GM12874 (cell line): ENCODE results near the gene HELZ2.

Experiments used
- TF ChIP-seq, protein P1 (sequence below): IDR thresholded peaks from 2 replicates; pipeline ENCODE4 v1.5.1; 2011; ENCODE audit warnings: low read depth, mild to moderate bottlenecking, control low read depth, low read length, moderate library complexity; ENCODE audit not compliant: insufficient read depth

The HELZ2 gene

DNA sequence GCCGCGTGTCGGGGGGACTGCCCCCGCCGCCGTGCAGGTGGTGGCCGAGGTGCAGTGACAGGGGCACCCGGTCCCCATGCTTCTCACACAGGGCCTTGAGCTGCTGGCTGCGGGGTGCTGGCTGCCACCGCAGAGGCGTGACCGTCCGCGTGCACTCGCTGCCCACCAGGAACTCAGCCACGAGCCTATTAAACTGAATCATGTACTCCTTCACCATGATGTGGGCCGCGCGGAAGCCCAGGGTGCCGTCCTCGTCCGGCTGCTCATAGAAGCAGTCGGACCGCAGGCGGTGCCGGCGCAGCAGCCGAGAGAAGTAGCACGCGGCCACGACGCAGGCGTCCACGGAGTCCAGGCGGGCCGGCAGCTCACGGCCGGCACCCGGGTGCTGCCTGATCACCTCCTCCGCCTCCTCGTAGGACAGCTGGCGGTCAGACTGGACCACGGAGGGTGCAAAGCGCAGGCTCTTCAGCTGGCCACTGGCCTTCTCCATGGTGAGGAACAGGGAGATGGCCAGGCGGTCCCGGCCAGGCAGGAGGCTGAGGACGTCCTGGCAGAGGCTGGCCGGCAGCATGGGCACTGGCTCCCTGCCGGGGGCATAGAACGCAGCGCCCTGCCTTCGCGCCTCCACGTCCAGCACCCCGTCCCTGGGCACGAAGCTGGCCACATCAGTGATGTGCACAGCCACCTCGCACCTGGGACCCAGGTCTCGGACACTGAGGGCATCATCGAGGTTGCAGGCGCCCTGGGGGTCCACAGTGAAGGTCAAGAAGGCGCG is 9.8 kb downstream of the HELZ2 start:
- TF ChIP-seq, protein P1, sequence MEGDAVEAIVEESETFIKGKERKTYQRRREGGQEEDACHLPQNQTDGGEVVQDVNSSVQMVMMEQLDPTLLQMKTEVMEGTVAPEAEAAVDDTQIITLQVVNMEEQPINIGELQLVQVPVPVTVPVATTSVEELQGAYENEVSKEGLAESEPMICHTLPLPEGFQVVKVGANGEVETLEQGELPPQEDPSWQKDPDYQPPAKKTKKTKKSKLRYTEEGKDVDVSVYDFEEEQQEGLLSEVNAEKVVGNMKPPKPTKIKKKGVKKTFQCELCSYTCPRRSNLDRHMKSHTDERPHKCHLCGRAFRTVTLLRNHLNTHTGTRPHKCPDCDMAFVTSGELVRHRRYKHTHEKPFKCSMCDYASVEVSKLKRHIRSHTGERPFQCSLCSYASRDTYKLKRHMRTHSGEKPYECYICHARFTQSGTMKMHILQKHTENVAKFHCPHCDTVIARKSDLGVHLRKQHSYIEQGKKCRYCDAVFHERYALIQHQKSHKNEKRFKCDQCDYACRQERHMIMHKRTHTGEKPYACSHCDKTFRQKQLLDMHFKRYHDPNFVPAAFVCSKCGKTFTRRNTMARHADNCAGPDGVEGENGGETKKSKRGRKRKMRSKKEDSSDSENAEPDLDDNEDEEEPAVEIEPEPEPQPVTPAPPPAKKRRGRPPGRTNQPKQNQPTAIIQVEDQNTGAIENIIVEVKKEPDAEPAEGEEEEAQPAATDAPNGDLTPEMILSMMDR: no peak

DNA sequence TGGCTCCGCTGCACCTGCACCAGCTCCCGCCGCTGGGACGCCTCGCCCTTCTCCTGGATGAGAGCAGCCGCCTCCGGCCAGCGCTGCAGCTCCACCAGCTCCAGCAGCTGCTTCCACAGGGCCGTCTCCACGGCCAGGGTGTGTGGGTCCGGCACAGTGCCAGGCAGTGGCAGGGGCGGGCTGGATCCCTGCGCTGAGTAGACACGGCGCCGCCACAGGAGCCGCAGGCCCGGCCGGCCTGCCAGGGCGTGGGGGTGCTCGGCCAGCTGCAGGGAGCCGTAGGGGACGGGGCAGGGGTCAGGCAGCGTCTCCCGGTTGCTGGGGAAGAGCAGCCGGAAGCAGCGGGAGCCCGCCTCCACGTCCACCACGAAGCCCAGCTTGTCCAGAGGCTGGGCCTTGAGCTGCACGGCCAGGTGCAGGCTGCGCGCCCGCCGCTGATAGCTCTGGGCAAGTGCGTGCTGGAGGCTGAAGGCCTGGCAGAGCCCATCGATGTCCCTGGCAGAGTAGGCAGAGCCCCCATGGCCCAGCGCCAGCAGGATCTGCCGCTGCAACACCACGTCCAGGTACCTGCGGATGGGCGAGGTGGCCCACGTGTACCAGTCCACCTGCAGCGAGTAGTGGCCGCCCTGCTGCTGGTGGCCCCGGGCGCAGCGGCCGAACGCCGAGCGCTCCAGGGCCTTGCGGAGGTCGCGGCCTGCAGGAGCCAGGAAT is 10.7 kb downstream of the HELZ2 start:
- TF ChIP-seq, protein P1: no peak

DNA sequence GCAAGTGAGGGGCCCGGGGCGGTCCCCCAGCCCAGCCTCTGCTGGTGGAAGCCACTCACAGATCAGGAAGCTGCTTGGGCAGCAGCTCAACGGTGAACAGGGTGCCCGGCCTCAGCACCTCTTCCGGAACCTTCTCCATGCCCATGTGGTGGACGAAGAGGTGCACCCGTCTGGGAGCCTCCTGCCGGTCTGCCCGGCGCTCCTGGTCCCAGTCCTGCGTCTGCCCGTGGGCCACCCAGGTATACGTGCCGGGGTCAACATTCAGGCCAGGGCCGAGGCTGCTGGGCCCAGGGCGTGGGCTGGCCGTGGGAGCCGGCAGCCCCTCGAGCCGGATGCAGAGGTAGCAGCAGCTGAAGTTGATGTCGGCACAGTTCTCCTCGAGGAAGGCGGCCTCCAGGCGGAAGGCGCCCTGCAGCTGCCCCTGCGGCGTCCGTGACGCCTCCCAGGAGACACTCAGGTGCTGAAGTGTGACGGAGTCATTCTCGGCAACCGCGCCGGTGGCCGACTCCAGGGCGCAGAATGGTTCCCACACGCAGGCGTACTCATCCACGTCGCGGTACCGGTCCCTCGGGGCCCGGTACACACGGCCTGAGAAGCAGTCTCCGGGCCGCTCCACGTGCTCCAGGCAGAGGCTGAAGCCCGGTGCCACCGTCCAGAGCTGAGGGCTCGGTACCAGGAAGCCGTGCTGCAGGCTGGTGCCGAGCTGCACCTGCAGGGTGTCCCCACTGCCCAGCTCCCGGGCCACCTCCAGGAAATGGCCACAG is 11.4 kb downstream of the HELZ2 start:
- TF ChIP-seq, protein P1: no peak

DNA sequence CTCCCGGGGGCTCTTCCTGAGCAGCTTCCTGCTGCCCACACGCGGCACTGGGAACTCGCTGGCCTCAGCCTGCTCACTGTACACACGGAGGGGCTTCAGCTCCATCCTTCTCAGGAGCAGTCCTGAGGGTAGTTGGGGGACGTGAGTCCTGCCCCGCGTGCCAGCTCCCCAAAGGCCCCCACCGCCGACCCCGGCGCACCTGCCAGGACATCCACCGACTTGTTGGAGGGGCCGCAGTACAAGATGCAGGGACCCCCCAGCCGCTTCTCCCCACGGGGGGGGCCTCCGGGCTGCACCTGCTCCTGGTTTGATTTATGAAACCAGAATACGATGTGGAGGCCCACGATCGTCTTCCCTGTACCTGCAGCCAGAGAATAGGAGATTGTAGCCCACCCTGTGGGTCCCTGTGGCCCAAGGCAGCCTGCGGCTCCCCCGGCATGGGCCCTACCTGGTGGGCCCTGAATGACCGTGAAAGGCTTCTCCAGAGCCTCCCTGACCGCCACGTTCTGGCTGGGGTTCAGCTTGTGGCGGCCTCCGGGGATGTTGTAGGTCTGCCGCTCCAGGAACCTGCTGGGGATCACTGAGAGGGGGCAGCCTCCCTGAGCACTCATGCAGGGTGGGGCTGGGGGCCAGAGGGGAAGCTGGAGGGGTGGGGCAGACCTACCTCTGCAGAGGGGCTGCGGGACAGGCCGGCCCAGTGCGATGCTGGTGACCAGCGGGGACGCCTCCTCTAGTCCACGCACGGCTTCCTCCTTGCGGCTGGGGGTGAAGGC is 12.2 kb downstream of the HELZ2 start:
- TF ChIP-seq, protein P1: no peak

DNA sequence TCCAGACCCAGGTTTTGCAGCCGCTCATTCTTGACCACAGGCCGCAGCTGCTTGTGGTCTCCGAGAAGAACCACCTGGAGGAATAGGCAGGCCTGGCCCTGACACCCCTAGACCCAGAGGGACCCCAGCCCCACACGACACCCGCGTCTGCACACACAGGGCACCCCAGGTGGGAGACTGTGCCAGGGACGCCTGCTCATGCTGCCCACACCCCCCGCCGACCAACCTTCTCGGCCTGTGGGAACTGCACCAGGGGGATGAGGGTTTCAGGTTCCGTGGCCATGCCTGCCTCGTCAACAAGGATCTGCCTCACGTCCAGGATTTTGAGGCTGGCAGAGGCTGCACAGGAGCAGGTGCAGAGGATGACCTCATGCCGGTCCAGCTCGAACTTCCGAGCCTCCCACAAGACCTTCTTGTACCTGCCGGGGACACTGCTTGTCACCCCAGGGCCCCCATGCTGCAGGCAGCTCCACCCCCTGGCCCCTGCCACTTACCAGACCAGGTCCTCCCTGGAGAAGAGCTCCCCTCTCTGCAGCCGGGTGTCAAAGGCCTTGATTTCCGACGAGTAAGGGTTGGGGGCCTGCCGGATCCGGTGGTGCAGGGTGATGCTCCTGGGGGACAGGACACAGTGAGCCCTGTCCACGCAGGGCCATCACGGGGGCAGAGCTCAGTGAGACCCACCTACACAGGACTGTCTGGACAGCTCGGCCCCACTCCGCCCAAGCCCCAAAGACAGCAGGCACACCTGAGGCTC is 13.0 kb downstream of the HELZ2 start:
- TF ChIP-seq, protein P1: no peak

DNA sequence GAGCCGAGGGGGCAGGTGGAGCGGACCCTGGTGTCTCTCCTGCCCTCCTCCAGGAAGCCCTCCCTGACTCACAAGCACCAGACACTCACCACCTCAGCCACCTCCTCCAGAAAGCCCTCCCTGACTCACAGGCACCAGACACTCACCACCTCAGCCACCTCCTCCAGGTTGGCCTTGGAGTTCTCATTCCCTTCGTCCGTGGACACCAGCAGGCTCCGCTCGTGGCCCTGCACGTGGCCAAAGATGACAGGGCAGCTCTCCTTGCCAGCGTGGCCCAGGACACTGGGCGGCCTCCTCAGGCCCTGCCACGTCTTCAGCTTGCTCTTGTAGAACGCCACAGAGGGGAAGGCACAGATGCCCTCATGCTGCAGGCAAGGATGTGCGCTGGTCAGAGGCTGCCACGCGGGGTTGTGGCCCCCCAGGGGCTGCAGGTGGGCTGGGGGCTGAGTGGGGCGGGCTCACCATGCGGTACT is 13.7 kb downstream of the HELZ2 start:
- TF ChIP-seq, protein P1: no peak
